CD14-positive monocyte (primary cell): Measurements from ENCODE around the gene PPP6C. TPM values are rescaled to one million over a fixed set of nuclear protein-coding genes. Genes with fewer than 3 reads are reported as not detected.

Experiments used
- DNase-seq, 3 donors: peaks; one replicate each; pipeline ENCODE4 v3.0.0-alpha.2; 2011 to 2022
- H2AFZ ChIP-seq: 2 replicates; pipeline ENCODE4 v1.6.0; 2012; ENCODE audit warnings: mild to moderate bottlenecking, low read depth, low read length, inconsistent platforms; ENCODE audit not compliant: insufficient read depth, poor library complexity, severe bottlenecking
- H3K27ac ChIP-seq, 2 donors: 1 replicate in 1 of 2; 2 replicates in 1 of 2; pipeline ENCODE4 v1.5.1; 2012 to 2013; ENCODE audit warnings: low read length in 2 of 2, control low read depth in 1 of 2, inconsistent platforms in 1 of 2, low read depth in 1 of 2, mild to moderate bottlenecking in 1 of 2
- H3K27me3 ChIP-seq, 2 donors: one replicate each; pipeline versions ENCODE4 v1.6.0 to v1.6.1; 2011 to 2013; ENCODE audit warnings: low read length in 2 of 2; ENCODE audit not compliant: control insufficient read depth in 2 of 2, insufficient read depth in 2 of 2
- H3K36me3 ChIP-seq, 2 donors: replicated peaks in 1 of 2; 1 replicate in 1 of 2; 2 replicates in 1 of 2; pipeline versions ENCODE4 v1.5.1 to v1.6.1; 2012 to 2013; ENCODE audit warnings: low read length in 2 of 2, control low read depth in 1 of 2, inconsistent platforms in 1 of 2, mild to moderate bottlenecking in 1 of 2; ENCODE audit not compliant: insufficient read depth in 2 of 2, control insufficient read depth in 1 of 2
- H3K4me1 ChIP-seq, 2 donors: 1 replicate in 1 of 2; 2 replicates in 1 of 2; pipeline versions ENCODE4 v1.5.1 to v1.6.1; 2012 to 2013; ENCODE audit warnings: low read length in 2 of 2, control low read depth in 1 of 2, inconsistent platforms in 1 of 2, mild to moderate bottlenecking in 1 of 2, moderate library complexity in 1 of 2; ENCODE audit not compliant: insufficient read depth in 2 of 2, control insufficient read depth in 1 of 2
- H3K4me2 ChIP-seq: replicated peaks from 2 replicates; pipeline ENCODE3; 2012; ENCODE audit warnings: low read length, moderate library complexity, mild to moderate bottlenecking; ENCODE audit not compliant: poor library complexity, severe bottlenecking; ENCODE audit errors: extremely low read depth
- H3K4me3 ChIP-seq, 3 experiments: fragments of 200-600 bp in 1 of 3; sonication (generic) in 1 of 3; replicated peaks in 1 of 3; 1 replicate in 2 of 3; 2 replicates in 1 of 3; pipeline ENCODE4 v1.5.1; 2011 to 2013; ENCODE audit warnings: low read length in 3 of 3, mild to moderate bottlenecking in 3 of 3, control low read depth in 2 of 3, low read depth in 2 of 3, inconsistent platforms in 1 of 3, moderate library complexity in 1 of 3
- H3K79me2 ChIP-seq: 2 replicates; pipeline ENCODE4 v1.6.0; 2012; ENCODE audit warnings: mild to moderate bottlenecking, control low read depth, inconsistent platforms, low read length, moderate library complexity; ENCODE audit not compliant: insufficient read depth
- H3K9ac ChIP-seq: 2 replicates; pipeline ENCODE4 v1.6.0; 2017; ENCODE audit warnings: low read length, mild to moderate bottlenecking; ENCODE audit not compliant: insufficient read depth, poor library complexity, severe bottlenecking
- H3K9me3 ChIP-seq, 2 donors: replicated peaks in 1 of 2; 1 replicate in 1 of 2; 2 replicates in 1 of 2; pipeline versions ENCODE4 v1.5.1 to v1.6.1; 2012 to 2013; ENCODE audit warnings: low read length in 2 of 2, control low read depth in 1 of 2; ENCODE audit not compliant: control insufficient read depth in 1 of 2, insufficient read depth in 1 of 2
- H4K20me1 ChIP-seq: 2 replicates; pipeline ENCODE4 v1.6.0; 2012; ENCODE audit warnings: mild to moderate bottlenecking, low read length, control low read depth, moderate library complexity; ENCODE audit not compliant: insufficient read depth
- H3K27ac Mint-ChIP-seq, 7 donors: one replicate each; pipeline ENCODE4 v1.8.0; 2020; ENCODE audit warnings: mild to moderate bottlenecking in 7 of 7, mixed read lengths in 7 of 7, moderate library complexity in 6 of 7, inconsistent platforms in 2 of 7
- H3K27me3 Mint-ChIP-seq, 3 donors: one replicate each; pipeline ENCODE4 v1.8.0; 2021 to 2022; ENCODE audit warnings: low read depth in 3 of 3, mild to moderate bottlenecking in 3 of 3, mixed read lengths in 3 of 3, moderate library complexity in 3 of 3, inconsistent platforms in 1 of 3
- H3K36me3 Mint-ChIP-seq, 2 donors: one replicate each; pipeline ENCODE4 v1.8.0; 2020; ENCODE audit warnings: mixed read lengths in 2 of 2, inconsistent platforms in 1 of 2, mild to moderate bottlenecking in 1 of 2
- H3K4me1 Mint-ChIP-seq: one replicate; pipeline ENCODE4 v1.8.0; 2020; ENCODE audit warnings: mild to moderate bottlenecking, mixed read lengths
- H3K4me3 Mint-ChIP-seq, 2 donors: one replicate each; pipeline ENCODE4 v1.8.0; 2020; ENCODE audit warnings: mild to moderate bottlenecking in 2 of 2, mixed read lengths in 2 of 2, moderate library complexity in 1 of 2
- H3K9me3 Mint-ChIP-seq, 7 donors: one replicate each; pipeline ENCODE4 v1.8.0; 2020 to 2022; ENCODE audit warnings: mixed read lengths in 7 of 7, mild to moderate bottlenecking in 6 of 7, moderate library complexity in 6 of 7, inconsistent platforms in 2 of 7
- CTCF ChIP-seq: fragments of 200-600 bp; IDR thresholded peaks from one replicate; pipeline ENCODE4 v1.8.0; 2022; ENCODE audit warnings: antibody characterized with exemption, mild to moderate bottlenecking
- WGBS: methylation state at CpG from one replicate; pipeline ENCODE4 v1.1.5; 2013; ENCODE audit warnings: missing lambda C conversion rate; ENCODE audit not compliant: insufficient coverage; 5-methylcytosine and 5-hydroxymethylcytosine counted together
- intact Hi-C, 2 donors: fragments of 100-400 bp; cut with micrococcal nuclease; formaldehyde crosslinking; loops; one replicate each; pipeline versions ENCODE4 v1.15.0 to v1.15.1; 2023
- polyA plus RNA-seq, 3 donors: library from polyadenylated mRNA; depleted of rRNA in 1 of 3; unstranded in 2 of 3; stranded (reverse) in 1 of 3; fragments of 300-500 nt in 2 of 3; fragments of >200 nt in 1 of 3; fragmentation: Illumina TruSeq in 2 of 3; gene quantifications; 1 replicate in 2 of 3; 2 replicates in 1 of 3; pipeline ENCODE4 v1.2.3, GENCODE V29; 2012 to 2021

The PPP6C gene
- polyA plus RNA-seq, 3 donors, result 20.0 to 48.1 (median 36.9) TPM

DNA sequence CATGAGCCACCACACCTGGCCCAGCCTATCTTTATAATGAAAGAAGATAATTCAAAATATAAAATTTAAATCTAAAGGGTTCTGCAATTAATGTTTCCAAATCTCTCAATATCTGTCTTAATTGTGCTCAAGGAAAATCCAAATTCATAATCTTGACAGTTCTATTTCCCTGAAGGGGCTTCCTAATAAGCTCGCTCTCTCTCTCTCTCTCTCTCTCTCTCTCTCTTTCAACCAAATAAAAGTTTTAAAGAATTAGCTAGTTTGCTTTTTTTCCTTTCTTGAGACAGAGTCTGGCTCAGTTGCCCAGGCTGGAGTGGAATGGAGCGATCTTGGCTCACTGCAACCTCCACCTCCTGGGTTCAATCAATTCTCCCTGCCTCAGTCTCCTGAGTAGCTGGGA, 33.1 kb downstream of the PPP6C start:
- no peak for DNase-seq
- Histone ChIP-seq H3K36me3 (peaks cover 52 to 73% of the 10 kb centered on the region in 2 donors), H3K79me2 (peaks cover 22% of the 10 kb centered on the region), H3K4me3 (no peak overlapping the region), H3K27ac (no peak overlapping the region), H3K4me2 (no peak overlapping the region), H3K9ac (no peak overlapping the region), H4K20me1 (peaks cover 30% of the 10 kb centered on the region), H2AFZ (no peak overlapping the region), H3K9me3 (no peaks in the 10 kb centered on the region), H3K4me1 (no peaks in the 10 kb centered on the region), H3K27me3 (no peaks in the 10 kb centered on the region)
- H3K4me1 Mint-ChIP-seq, result peaks cover 3% of the 10 kb centered on the region
- no peak overlapping the region for H3K4me3 Mint-ChIP-seq
- 100% methylated on average over 1 of the region's 2 CpGs for WGBS
- peaks cover 53 to 67% of the 10 kb centered on the region in 2 donors for H3K36me3 Mint-ChIP-seq
- intact Hi-C loops, result no loop called here
- H3K27ac Mint-ChIP-seq, result peak overlapping the region in 2 of 7 donors; percentile 32 to 69
- H3K9me3 Mint-ChIP-seq, result peaks cover 0 to 2% (median 0%) of the 10 kb centered on the region in 7 donors
- no peak for TF ChIP-seq CTCF
- H3K27me3 Mint-ChIP-seq, result no peaks in the 10 kb centered on the region

GRCh38 chr9:125153712-125154367, 35.8 kb downstream of the PPP6C start:
- WGBS, result no CpG with 5 or more reads among the region's 4 CpGs
- peaks cover 9% of the 10 kb centered on the region for H4K20me1 ChIP-seq
- no peaks in the 10 kb centered on the region for H3K27me3 Mint-ChIP-seq
- intact Hi-C loops, result no loop called here
- H3K9me3 Mint-ChIP-seq, result no peaks in the 10 kb centered on the region
- H3K27me3 ChIP-seq, result no peaks in the 10 kb centered on the region
- H3K4me3 Mint-ChIP-seq, result no peak overlapping the region
- DNase-seq, result no peak
- no peak for TF ChIP-seq CTCF
- H3K9me3 ChIP-seq, result no peaks in the 10 kb centered on the region
- H3K36me3 ChIP-seq, result peaks cover 67 to 82% of the 10 kb centered on the region in 2 donors
- no peak overlapping the region for H3K27ac Mint-ChIP-seq
- no peak overlapping the region for H3K9ac ChIP-seq
- no peaks in the 10 kb centered on the region for H3K79me2 ChIP-seq
- no peaks in the 10 kb centered on the region for H3K4me1 ChIP-seq
- peaks cover 72 to 76% of the 10 kb centered on the region in 2 donors for H3K36me3 Mint-ChIP-seq
- no peaks in the 10 kb centered on the region for H3K4me1 Mint-ChIP-seq
- H2AFZ ChIP-seq, result no peak overlapping the region
- H3K4me3 ChIP-seq, result no peak overlapping the region
- no peak overlapping the region for H3K4me2 ChIP-seq
- no peak overlapping the region for H3K27ac ChIP-seq
